HG02970 (cell line): ENCODE data around the gene ADGRG7.

Experiments
- ATAC-seq: cut with Tn5 transposase; IDR thresholded peaks from one replicate; pipeline ENCODE4 v1.9.1; 2021; ENCODE audit warnings: mild to moderate bottlenecking, moderate library complexity, moderate number of reproducible peaks; ENCODE audit not compliant: unreplicated experiment, low FRiP score

The ADGRG7 gene

DNA sequence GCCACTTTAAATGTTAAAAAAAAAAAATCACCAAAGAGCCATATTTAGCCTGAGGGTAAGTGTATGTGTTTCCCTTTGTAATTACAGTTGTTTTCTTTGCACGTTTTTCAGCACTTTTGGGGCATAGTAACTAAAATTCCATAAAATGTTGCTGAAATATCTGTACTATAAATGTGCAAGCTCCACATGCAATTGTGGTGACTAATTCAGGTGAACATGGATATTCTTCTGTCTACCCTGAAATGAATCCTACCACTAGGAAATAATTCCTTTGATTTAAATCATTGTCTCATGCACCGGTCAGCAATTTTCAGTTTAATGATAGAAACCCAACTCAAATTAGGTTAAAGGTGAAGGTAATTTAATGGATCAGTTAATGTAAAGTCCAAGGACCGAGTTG is 86.8 kb downstream of the ADGRG7 start:
- no peak for ATAC-seq

DNA sequence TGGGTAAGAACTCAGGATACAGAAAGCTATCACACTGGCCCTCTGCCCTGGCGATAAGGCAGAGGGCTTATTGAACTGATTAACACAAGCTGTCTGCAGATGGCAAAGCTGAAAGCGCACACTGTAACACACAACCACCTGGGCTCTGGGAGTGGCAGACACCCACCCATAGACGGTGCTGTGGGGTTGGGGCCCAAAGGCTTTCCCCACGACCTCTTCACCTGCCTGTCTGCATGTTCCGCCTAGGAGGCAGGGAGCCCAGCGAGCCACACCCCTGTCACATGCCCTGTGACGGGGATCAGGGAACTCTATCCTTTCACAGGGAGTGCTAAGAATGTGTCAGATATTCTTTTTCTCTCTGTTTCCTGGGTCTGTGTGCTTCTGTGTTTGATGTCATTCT is 87.8 kb downstream of the ADGRG7 start:
- ATAC-seq, result no peak

DNA sequence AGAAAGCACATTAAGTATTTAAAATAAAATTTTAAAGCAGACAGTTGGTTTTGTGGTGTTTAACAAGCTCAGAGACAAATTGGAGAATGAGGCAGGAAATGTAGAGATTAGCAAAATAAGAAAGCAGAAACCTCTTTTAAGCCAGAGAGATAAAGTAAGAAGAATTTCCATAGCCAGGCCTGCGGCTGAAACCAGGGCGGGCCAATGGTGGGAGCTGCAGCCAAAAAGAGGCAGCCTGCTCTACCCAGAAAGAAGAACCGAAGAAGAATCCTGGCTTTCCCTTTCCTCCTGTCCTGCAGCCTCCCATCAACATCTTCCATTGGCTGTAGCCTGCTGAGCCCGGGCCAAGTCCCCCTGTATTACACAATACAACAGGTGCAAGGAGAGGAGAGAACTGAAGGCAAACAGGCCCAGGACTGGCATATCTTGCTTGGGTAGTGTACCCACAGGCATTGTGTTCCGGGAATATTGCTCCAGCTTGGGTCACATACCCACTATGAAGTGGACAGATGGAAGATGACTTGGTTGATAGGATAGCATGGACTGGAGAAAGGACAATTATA is 88.4 kb downstream of the ADGRG7 start:
- no peak for ATAC-seq

DNA sequence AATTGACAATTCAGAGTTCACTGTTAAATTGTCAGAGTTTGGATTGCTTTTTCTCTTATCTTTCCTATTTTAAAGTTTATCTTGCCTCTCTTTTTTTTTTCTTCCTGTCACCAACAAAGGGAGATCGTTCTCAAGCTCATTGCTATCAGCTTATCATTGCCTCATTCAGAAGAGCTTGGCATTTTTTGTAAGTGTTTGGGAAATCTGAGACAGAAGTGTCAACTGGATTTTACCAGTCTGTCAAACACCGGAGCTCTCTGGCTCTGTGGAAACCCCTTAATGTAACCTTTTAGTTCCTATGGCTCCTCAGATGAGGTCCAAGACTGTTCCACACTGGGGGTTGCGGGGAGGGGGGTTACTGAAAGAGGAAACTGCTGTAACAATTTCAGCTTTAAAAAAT is 89.3 kb downstream of the ADGRG7 start:
- no peak for ATAC-seq

DNA sequence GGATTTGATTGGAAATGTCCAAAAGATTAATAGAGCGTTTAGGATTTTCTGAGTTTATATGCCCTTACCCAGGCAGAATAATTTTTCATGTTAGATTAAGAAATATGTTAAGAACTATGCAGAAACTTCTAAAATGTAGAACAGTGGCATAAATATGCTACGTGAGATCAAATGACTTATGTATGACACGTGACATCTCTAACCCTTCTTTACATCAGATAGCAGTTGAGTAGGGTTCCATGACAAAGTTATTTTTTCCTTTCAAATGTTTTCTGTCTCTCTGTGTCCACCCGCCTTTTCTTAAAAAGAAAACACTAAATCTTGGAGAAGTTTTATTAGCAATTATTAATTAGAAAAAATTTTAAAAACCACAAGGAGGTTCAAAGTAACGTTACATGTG is 91.3 kb downstream of the ADGRG7 start:
- ATAC-seq, result no peak

DNA sequence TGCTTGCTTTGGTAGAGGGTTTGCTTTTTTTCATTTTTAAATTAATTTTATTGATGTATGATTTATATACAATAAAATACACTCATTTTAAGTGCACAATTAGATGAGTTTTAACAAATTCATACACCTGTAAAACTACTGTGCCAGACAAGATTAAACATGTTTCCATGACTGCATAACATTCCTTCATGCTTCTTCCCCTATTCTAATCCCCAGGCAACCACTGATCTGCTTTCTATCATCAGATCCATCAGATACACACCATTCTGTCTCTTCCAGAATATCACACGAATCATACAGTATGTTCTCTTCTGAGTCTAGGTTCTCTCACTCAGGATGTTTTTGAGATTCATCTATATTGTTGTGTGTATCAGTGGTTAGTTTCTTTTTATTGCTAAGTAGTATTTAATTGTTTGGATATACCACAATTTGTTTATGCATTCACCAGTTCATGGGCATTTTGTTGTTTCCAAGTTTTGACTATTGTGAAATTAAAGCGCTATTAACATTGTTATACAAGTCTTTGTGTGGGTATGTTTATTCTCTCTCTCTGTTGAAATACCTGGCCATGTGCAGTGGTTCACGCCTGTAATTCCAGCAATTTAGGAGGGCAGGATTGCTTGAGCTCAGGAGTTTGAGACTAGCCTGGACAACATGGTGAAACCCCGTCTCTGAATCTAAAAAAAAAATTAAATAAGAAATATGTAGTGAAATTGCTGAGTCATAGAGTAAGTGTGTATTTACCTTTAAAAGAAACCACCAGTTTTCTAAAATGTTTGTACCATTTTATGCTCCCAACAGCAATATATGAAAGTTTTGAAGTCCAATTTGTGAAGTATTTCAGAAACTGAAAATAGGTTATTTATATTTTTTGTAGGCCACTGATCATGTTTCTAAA is 92.9 kb downstream of the ADGRG7 start:
- no peak for ATAC-seq

DNA sequence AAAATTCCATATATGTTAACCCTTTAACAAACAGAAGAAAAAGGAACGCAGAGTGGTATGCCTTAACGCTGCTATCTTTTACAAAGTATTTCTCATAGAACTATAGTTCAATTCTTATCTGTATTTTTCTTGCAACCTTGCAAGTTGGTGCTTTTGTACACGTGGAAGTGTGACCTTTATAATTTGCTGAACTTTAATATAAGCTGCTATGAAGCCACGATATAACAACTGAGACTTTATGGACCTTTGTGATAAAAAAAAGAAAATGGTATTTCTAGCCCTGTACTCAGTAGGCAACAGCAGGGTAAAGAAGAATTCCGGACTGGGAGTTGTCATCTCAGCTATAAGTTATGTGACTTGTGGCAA is 93.6 kb downstream of the ADGRG7 start:
- no peak for ATAC-seq

DNA sequence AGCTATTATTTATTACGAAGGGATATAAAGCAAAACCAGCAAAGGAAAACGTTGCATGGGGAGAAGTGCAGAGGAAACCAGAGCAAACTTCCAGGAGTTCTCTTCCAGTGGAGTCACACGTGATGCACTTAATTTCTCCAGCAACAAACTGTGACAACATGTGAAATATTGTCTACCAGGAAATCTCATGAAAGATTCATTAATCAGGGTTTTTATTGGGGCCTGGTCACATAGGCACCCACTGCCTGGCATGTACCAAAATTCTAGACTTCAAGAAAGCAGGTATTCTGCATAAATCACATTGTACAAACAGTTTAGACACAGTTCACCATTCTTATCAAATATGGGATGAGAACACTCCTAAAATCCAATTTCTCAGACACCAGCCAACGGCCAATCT is 94.5 kb downstream of the ADGRG7 start:
- ATAC-seq, result no peak

DNA sequence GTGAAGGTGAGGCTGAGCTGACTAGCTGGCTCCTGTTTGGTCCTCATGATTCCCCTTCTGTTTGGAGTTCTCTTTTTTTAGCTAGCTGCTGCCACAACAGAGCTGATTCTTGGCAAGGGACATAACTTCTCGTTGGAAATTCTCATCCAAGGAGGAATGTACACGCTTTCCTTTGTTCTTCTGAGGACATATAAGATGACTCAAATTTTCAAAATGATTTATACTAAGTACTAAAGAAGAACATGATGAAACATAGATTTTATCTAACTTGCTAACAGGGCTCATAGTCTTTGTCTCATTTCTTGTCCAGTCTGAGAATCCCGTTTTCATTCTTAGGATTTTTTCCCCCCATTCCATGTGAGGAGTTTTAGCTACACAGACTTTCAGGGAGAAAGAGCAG is 97.0 kb downstream of the ADGRG7 start:
- no peak for ATAC-seq

DNA sequence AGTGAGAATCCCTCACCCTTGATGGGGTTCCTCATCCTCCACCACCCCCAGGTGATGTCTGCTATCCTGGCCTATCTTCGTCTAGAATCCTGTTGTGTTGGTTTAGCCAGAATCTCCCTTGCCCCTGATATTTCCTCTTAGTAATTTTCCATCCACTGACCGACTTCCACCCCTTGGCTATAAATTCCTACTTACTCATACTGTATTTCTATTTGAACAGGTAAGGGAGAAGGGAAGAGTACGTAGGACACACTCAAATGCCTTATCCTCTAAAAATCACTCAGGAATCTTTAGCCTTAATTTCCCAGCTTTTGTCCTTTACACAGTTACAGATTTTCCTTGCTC is 99.2 kb downstream of the ADGRG7 start:
- ATAC-seq, result no peak

DNA sequence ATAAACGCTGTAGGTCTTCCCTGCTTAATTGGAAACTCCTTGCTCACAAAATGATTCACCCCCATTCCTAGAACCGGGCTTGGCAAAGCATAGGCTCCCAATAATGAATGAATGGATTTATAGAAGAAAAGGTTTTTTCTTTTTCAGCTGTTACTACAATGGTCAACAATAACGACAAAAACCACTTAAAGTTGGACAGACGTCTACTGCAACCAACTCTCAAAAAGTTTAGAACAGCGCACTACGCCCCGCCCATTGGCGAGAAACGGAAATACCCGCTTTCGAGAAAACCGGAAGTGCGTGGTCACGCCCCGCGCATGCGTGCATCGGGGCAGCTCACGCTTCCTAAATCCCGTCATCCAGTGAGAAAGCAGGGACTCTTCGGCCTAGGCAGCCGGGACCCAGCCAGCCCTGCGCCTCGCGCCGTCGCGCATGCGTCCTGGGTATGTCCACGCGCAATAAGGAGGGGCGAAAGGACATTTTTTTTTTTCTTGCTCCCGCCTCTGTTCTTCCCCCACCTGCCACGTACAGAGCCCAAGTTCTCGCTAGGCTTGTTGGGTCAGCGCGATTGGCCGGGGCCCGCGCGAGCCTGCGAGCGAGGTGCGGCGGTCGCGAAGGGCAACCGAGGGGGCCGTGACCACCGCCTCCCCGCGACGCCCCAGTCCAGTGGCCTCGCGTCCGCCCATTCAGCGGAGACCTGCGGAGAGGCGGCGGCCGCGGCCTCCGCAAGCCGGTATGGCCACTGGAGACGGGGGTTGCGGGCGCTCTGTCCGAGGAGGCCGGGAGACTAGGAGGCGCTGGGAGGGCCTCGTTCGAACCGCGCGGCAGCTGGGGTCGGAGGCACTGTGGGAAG is 99.8 kb downstream of the ADGRG7 start, which contains the start of gene TFG:
Gene TFG (plus strand): TSS at position 506 of the 853 bp plus-strand sequence. CDS start 4,192 bp downstream, outside the sequence.
- ATAC-seq, result peak; percentile 99

DNA sequence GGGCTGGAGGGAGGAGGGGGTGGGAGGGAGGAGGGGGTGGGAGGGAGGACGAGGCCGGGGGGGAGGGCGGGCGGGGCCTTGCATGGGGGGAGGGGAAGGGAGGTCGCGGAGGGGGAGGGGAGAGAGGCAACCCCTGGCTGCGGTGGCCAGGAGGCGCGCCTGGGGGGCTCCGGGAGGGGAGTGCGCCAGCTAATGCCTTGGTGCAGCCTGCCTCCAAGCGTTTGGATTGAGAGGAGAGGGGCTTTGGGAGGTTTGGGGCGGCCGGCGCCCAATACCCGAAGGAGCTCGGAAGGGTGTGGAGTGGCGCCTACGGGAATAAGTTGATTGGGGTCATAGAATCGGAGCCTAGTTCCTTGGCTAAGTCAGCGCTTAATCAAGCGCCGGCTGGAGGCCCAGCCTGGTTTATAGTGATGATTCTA is 100.5 kb downstream of the ADGRG7 start:
- ATAC-seq, result no peak

DNA sequence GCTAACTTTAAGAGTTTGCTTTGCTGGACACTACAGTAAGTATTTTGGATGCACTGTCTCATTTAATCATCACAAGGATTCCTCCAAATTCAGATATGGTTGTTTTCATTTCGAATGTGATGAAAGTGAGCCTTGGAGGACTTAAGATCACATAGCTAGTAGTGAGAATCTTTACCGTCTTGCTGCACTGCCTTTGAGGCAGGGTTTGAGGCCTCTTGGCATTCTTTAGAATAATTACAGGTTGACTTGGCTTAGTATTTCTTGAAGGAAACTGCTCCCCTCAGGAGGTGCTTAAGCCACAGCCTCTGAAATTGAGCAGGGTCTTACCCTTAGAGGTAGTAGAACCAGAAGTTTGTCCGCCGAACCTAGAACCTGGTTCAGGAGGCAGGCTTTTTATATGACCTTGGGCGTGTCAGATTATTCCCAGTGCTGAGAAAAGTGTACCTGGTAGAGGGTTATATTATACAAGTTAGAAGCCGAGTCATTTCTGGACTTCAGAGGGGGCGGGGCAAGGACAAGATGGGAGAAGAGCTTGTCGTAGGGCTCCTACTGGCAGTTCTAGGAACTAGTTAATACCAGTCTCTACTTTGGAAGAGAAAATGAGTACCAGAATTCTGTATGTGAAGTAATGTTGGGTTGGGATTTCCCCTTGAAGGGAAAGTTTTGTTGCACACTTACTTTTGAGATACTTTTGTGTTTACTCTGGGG is 101.0 kb downstream of the ADGRG7 start:
- no peak for ATAC-seq

DNA sequence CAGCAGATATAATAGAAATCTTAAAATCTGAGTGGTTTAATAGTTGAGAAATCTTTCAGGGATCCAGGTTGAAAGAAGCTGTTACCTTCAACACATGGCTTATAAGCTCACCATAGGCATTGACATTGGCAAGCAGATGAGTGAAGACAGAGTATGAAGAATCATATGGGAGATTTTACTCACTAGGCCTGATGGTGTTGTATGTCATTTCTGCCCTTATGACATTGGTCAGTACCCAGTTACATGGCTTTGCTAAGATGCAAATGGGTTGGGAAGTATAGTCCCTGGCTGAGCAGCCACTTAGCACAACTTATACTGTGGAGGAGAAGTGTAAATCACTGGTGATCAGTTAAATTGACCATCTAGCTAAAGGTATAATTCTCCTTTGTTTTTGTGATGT is 105.8 kb downstream of the ADGRG7 start:
- ATAC-seq, result no peak

DNA sequence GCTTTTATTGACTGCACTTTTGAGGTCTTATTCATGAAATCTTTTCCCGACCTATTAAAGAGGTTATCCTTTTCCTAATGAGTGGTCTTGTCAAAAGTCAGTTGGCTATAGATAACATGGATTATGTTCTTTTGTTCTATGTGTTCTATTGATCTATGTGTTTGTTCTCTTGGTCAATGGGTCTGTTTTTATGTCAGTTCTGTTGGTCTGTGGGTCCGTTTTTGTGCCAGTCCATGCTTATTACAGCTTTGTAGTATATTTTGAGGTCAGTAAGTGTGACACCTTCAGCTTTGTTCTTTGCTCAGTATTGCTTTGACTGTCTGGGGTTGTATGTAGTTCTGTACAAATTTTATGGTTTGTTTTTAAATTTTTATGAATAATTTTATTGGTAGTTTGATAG is 107.7 kb downstream of the ADGRG7 start:
- ATAC-seq, result no peak

DNA sequence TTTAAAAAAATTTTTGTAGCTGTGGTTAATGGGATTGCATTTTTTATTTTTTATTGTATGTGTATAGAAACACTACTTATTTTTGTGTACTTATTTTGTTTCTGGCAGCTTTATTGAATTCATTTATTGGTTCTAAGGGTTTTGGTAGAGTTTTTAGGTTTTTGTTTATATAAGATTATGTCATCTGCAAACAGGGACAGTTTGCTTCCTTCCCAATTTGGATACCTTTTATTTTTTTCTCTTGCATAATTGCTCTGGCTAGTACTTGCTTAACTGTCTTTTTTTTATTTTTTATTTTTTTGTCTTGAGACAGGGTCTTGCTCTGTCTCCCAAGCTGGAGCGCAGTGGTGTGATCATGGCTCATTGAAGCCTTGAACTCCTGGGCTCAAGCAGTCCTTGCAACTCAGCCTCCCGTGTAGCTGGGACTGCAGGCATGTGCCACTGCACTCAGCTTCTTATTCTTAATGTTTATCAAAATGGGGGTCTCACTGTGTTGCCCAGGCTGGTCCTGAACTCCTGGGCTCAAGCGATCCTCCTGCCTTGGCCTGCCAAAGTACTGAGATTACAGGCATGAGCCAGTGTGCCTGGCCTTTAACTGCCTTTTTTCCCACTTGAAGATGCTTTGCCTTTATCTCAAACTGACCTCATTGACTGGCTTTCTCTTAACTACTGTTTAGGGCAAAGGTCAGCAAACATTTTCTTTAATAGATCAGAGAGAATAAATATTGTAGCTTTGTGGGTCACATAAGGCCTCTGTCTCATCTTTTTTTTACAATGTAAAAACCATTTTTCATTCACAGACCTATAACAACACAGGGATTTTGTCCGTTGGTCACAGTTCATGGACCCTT is 108.5 kb downstream of the ADGRG7 start:
- ATAC-seq, result no peak

DNA sequence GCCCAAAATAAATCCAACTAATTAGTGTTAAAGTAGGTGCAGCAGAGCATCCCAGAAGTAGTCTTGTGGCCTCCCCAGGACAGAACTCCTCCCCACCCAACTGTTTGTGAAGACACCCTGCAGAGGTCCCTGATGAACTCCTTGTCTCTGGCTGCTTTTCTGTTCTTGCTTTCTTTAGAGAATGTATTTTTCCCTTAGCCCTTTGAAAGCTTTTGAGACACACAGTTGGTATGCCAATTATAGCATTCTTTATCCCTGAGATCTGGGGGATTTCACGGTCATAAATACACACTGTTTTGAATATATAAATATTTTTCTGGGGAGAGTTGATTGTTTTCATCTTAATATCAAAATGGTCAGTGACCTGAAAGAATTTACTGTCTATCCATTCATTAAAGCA is 109.7 kb downstream of the ADGRG7 start:
- ATAC-seq, result no peak

DNA sequence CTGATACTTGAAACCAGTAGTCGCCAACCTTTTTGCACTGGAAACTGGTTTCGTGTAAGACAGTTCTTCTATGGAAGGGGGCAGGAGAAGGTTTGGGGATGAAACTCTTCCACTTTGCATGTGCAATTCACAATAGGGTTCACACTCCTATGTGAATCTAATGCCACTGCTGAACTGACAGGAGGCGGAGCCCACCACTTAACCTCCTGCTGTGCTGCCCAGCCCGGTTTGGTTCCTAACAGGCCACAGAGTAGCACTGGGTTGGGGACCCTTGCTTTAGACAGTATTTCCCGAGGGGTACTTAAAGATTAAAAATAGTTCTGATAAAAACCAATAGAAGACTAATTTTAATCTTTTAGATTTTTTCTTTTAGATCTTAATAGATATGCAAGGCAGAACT is 111.0 kb downstream of the ADGRG7 start:
- no peak for ATAC-seq

DNA sequence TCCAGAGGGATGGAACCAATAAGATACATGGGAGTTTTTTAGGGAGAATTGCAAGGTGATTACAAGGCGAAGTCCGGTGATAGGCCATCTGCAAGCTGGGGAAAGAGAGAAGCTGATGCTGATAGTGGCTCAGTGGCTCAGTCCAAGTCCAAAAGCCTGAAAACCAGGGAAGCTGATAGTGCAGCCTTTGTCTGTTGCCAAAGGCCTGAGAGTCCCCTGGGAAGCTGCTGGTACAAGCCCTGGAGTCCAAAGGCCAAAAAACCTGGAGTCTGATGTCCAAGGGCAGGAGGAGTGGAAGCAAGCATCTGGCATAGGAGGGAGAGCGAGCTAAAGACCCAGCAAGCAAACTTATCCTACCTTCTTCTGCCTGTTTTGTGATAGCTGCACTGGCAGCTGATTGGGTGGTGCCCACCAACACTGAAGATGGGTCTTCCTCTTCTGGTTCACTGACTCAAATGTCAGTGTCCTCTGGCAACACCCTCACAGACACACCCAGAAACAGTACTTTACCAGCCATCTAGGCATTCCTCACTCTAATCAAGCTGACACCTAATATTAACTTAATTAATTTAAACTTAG is 116.6 kb downstream of the ADGRG7 start:
- no peak for ATAC-seq
